ENCODE data around the gene ATAD1.
"Not testable (repeated sequence)": the region's sequence is repeated elsewhere in the genome, so short reads cannot be mapped to it uniquely, and the experiment has no call there.

The ATAD1 gene

GRCh38 chr10:87803328-87803727 lies 14.7 kb downstream of the ATAD1 start:
- Histone ChIP-seq H2AFZ (ENCODE audit: low read depth, low read length) (no peak overlapping the region), H3K4me1 (ENCODE audit: insufficient read depth, low read length) (no peaks in the 10 kb centered on the region), H3K9ac (ENCODE audit: low read depth, low read length) (no peak overlapping the region), H3K27me3 (ENCODE audit: insufficient read depth, low read length, poor library complexity) (no peaks in the 10 kb centered on the region), H3K36me3 (ENCODE audit: insufficient read depth, low read length) (peaks cover 86% of the 10 kb centered on the region), H3K4me3 (ENCODE audit: low read depth in 1 of 2, low read length in 2 of 2) (no peak overlapping the region), H3K9me3 (ENCODE audit: insufficient read depth, low read length, severe bottlenecking) (peaks cover 47% of the 10 kb centered on the region), H4K20me1 (ENCODE audit: insufficient read depth, low read length) (no peaks in the 10 kb centered on the region), H3K4me2 (ENCODE audit: insufficient read depth, low read length) (no peak overlapping the region), H3K79me2 (ENCODE audit: insufficient read depth, low read length) (peaks cover 83% of the 10 kb centered on the region), H3K27ac (ENCODE audit: low read length) (no peak overlapping the region)
- TF ChIP-seq EZH2 (IDR thresholded peaks at IDR 0.05; ENCODE audit: borderline replicate concordance, low read depth, low read length, severe bottlenecking) = no peak
- TF ChIP-seq CTCF (IDR thresholded peaks at IDR 0.05; ENCODE audit: borderline replicate concordance, extremely low read depth, low read length, poor library complexity, severe bottlenecking) = no peak
- DNase-seq (no peak), ATAC-seq (ENCODE audit: insufficient read depth, low read depth) (no peak)

DNA sequence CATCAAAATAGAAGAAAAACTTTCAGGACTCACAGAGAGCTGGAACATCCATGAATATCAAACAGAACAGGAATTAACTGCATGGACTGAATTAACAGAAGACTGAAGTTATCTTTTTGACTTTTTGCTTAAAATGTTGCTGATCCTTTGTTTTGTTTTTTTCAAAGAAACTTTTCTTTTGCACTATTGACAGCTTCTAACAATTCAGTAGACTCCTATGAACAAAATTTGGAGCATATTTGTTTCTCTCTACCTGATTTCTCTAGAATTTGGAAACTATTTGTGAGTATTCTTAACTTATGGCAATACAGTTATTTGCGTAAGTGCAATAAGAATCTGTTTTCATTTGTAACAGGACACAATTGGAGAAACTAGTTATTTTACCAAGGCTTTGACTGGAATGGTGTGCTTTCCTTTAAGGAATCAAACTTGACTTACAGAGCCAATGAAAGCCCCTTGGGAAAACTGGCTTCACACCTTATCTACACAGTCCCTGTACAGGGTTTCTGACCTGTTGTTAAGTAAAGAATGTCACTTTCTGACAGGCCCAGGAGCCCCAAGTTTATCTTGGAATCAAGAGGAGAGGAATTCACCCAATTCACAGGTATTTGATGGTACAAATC lies 16.1 kb downstream of the ATAD1 start:
- H3K4me2 ChIP-seq (ENCODE audit: insufficient read depth, low read length); H3K4me3 ChIP-seq (ENCODE audit: low read depth in 1 of 2, low read length in 2 of 2); H3K27ac ChIP-seq (ENCODE audit: low read length); H3K4me1 ChIP-seq (ENCODE audit: insufficient read depth, low read length); H3K9ac ChIP-seq (ENCODE audit: low read depth, low read length); H4K20me1 ChIP-seq (ENCODE audit: insufficient read depth, low read length); H3K27me3 ChIP-seq (ENCODE audit: insufficient read depth, low read length, poor library complexity); ATAC-seq (ENCODE audit: insufficient read depth, low read depth); H2AFZ ChIP-seq (ENCODE audit: low read depth, low read length); DNase-seq: not testable (repeated sequence)
- peaks cover 43% of the 10 kb centered on the region for H3K9me3 ChIP-seq (ENCODE audit: insufficient read depth, low read length, severe bottlenecking)
- peaks cover 83% of the 10 kb centered on the region for H3K79me2 ChIP-seq (ENCODE audit: insufficient read depth, low read length)
- H3K36me3 ChIP-seq (ENCODE audit: insufficient read depth, low read length) = peaks cover 85% of the 10 kb centered on the region

DNA sequence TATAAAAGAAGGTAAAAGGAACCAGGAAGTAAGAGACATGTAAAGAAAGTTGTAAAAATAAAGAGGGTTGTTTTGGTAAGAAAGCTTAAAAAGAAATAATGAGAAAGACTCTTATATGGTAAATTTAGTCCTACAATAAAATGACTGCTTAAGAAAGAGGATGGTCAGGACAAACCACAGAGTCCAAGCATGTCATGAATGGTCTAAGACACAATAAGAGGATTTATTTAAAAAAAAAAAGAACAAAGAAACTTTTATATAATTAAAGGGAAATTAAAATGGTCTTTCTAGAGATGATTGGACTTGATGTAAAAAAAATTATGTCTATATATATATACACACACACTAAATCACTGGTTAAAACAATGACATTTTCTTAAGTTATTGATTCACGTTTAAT lies 18.2 kb downstream of the ATAD1 start:
- Histone ChIP-seq H3K4me3 (ENCODE audit: low read depth in 1 of 2, low read length in 2 of 2) (no peak overlapping the region), H3K4me2 (ENCODE audit: insufficient read depth, low read length) (no peak overlapping the region), H3K9ac (ENCODE audit: low read depth, low read length) (no peak overlapping the region), H3K36me3 (ENCODE audit: insufficient read depth, low read length) (peaks cover 77% of the 10 kb centered on the region), H3K79me2 (ENCODE audit: insufficient read depth, low read length) (peaks cover 80% of the 10 kb centered on the region), H3K9me3 (ENCODE audit: insufficient read depth, low read length, severe bottlenecking) (peaks cover 34% of the 10 kb centered on the region), H4K20me1 (ENCODE audit: insufficient read depth, low read length) (0 out of 2 replicates have a peak, but pooled peaks cover 3% of the 10 kb centered on the region), H3K4me1 (ENCODE audit: insufficient read depth, low read length) (no peaks in the 10 kb centered on the region), H3K27me3 (ENCODE audit: insufficient read depth, low read length, poor library complexity) (no peaks in the 10 kb centered on the region), H2AFZ (ENCODE audit: low read depth, low read length) (no peak overlapping the region), H3K27ac (ENCODE audit: low read length) (no peak overlapping the region)
- TF ChIP-seq EZH2 (IDR thresholded peaks at IDR 0.05; ENCODE audit: borderline replicate concordance, low read depth, low read length, severe bottlenecking) = no peak
- TF ChIP-seq CTCF (IDR thresholded peaks at IDR 0.05; ENCODE audit: borderline replicate concordance, extremely low read depth, low read length, poor library complexity, severe bottlenecking) = no peak
- ATAC-seq (ENCODE audit: insufficient read depth, low read depth) = no peak
- DNase-seq = no peak

GRCh38 chr10:87798082-87798481 lies 19.9 kb downstream of the ATAD1 start:
- Histone ChIP-seq H3K4me1 (ENCODE audit: insufficient read depth, low read length) (no peaks in the 10 kb centered on the region), H3K36me3 (ENCODE audit: insufficient read depth, low read length) (peaks cover 69% of the 10 kb centered on the region), H4K20me1 (ENCODE audit: insufficient read depth, low read length) (peaks cover 8% of the 10 kb centered on the region; the same call in 1 of the 2 replicates), H2AFZ (ENCODE audit: low read depth, low read length) (no peak overlapping the region), H3K9ac (ENCODE audit: low read depth, low read length) (no peak overlapping the region), H3K9me3 (ENCODE audit: insufficient read depth, low read length, severe bottlenecking) (peaks cover 25% of the 10 kb centered on the region), H3K27ac (ENCODE audit: low read length) (no peak overlapping the region), H3K27me3 (ENCODE audit: insufficient read depth, low read length, poor library complexity) (no peaks in the 10 kb centered on the region), H3K4me2 (ENCODE audit: insufficient read depth, low read length) (no peak overlapping the region), H3K79me2 (ENCODE audit: insufficient read depth, low read length) (peaks cover 75% of the 10 kb centered on the region), H3K4me3 (ENCODE audit: low read depth in 1 of 2, low read length in 2 of 2) (no peak overlapping the region)
- DNase-seq (no peak), ATAC-seq (ENCODE audit: insufficient read depth, low read depth) (no peak)
- TF ChIP-seq CTCF (IDR thresholded peaks at IDR 0.05; ENCODE audit: borderline replicate concordance, extremely low read depth, low read length, poor library complexity, severe bottlenecking) (no peak), EZH2 (IDR thresholded peaks at IDR 0.05; ENCODE audit: borderline replicate concordance, low read depth, low read length, severe bottlenecking) (no peak)
